HG03571 (cell line): ENCODE measurements around the gene PPP6R1.

Source experiments
- ATAC-seq: cut with Tn5 transposase; IDR thresholded peaks from one replicate; pipeline ENCODE4 v1.9.1; 2021; ENCODE audit not compliant: unreplicated experiment

The PPP6R1 gene

GRCh38 chr19:55258828-55259539, at the start of gene PPP6R1:
PPP6R1 (minus strand) TSS chr19:55259017; CDS start chr19:55247103, 11,914 bp downstream.
- ATAC-seq, result peak; percentile 59

- no peak for ATAC-seq
Observed at GRCh38 chr19:55308281-55308680, 49.5 kb upstream of the PPP6R1 start.

GRCh38 chr19:55306712-55307111, 47.9 kb upstream of the PPP6R1 start:
- ATAC-seq, result no peak

- ATAC-seq, result no peak
Observed at GRCh38 chr19:55305983-55306562, 47.3 kb upstream of the PPP6R1 start.

GRCh38 chr19:55305491-55305890, 46.7 kb upstream of the PPP6R1 start:
- no peak for ATAC-seq

- no peak for ATAC-seq
Observed at GRCh38 chr19:55304980-55305379, 46.2 kb upstream of the PPP6R1 start.

GRCh38 chr19:55304279-55304978, 45.6 kb upstream of the PPP6R1 start:
- ATAC-seq, result no peak

- ATAC-seq, result no peak
Observed at GRCh38 chr19:55303477-55303876, 44.7 kb upstream of the PPP6R1 start.

GRCh38 chr19:55302318-55302703, 43.5 kb upstream of the PPP6R1 start:
- no peak for ATAC-seq

- no peak for ATAC-seq
Observed at GRCh38 chr19:55301459-55302317, 42.9 kb upstream of the PPP6R1 start.

- no peak for ATAC-seq
Observed at GRCh38 chr19:55300886-55301458, 42.2 kb upstream of the PPP6R1 start.

GRCh38 chr19:55299991-55300390, 41.2 kb upstream of the PPP6R1 start:
- no peak for ATAC-seq

GRCh38 chr19:55297267-55297666, 38.5 kb upstream of the PPP6R1 start:
- no peak for ATAC-seq

- no peak for ATAC-seq
Observed at GRCh38 chr19:55289117-55289796, 30.4 kb upstream of the PPP6R1 start.

- ATAC-seq, result no peak
Observed at GRCh38 chr19:55287361-55288079, 28.7 kb upstream of the PPP6R1 start.

- ATAC-seq, result no peak
Observed at GRCh38 chr19:55285229-55285890, 26.5 kb upstream of the PPP6R1 start.

GRCh38 chr19:55284405-55285058, 25.7 kb upstream of the PPP6R1 start:
- ATAC-seq, result no peak

GRCh38 chr19:55283548-55284377, 24.9 kb upstream of the PPP6R1 start, which contains the start of gene BRSK1:
BRSK1 (plus strand) TSS chr19:55283997; CDS start chr19:55284443, 446 bp downstream.
- no peak for ATAC-seq
